Astrocyte (in vitro differentiated cells and primary cell): ENCODE results near the gene CSNK1D.

Experiments used
- CTCF ChIP-seq: IDR thresholded peaks from 2 replicates; pipeline ENCODE4 v1.5.1; 2011; ENCODE audit warnings: low read depth, mild to moderate bottlenecking, inconsistent platforms, low read length, moderate library complexity; ENCODE audit not compliant: insufficient read depth
- EZH2 ChIP-seq: IDR thresholded peaks from 2 replicates; pipeline ENCODE4 v1.6.1; 2012; ENCODE audit warnings: mild to moderate bottlenecking, low read length, inconsistent platforms; ENCODE audit not compliant: insufficient read depth

- TF ChIP-seq CTCF (no peak), EZH2 (no peak)
Observed at GRCh38 chr17:82221341-82221902, 52.1 kb downstream of the CSNK1D start.
